Osteoblast (primary cell): ENCODE data around the gene RLF. TPM values are rescaled to one million over a fixed set of nuclear protein-coding genes. Genes with fewer than 3 reads are reported as not detected.
A peak's percentile ranks its signal among the peaks of the same experiment; 100 is the strongest.

Experiments
- DNase-seq: peaks from one replicate; pipeline ENCODE4 v3.0.0; 2011; ENCODE audit warnings: low spot score, mixed read lengths; ENCODE audit not compliant: insufficient read length; ENCODE audit errors: missing footprints
- H2AFZ ChIP-seq: 2 replicates; pipeline ENCODE4 v1.6.0; 2011; ENCODE audit warnings: mild to moderate bottlenecking, low read length
- H3K27ac ChIP-seq: 2 replicates; pipeline ENCODE4 v1.5.1; 2011; ENCODE audit warnings: mild to moderate bottlenecking, low read depth, low read length, moderate library complexity
- H3K27me3 ChIP-seq: 2 replicates; pipeline ENCODE4 v1.6.0; 2012; ENCODE audit warnings: mild to moderate bottlenecking, control low read depth, inconsistent platforms, low read length, moderate library complexity; ENCODE audit not compliant: insufficient read depth
- H3K36me3 ChIP-seq: 2 replicates; pipeline ENCODE4 v1.5.1; 2011; ENCODE audit warnings: mild to moderate bottlenecking, low read length, control low read depth, moderate library complexity; ENCODE audit not compliant: insufficient read depth
- H3K4me1 ChIP-seq: 2 replicates; pipeline ENCODE4 v1.5.1; 2011; ENCODE audit warnings: mild to moderate bottlenecking, low read length, control low read depth, moderate library complexity; ENCODE audit not compliant: insufficient read depth
- H3K4me2 ChIP-seq: 2 replicates; pipeline ENCODE4 v1.6.0; 2011; ENCODE audit warnings: mild to moderate bottlenecking, low read length; ENCODE audit not compliant: insufficient read depth
- H3K4me3 ChIP-seq: fragments of 200-600 bp; sonication (generic); 3 replicates; pipeline ENCODE4 v1.5.1; 2012; ENCODE audit warnings: mild to moderate bottlenecking, low read length, inconsistent platforms; ENCODE audit not compliant: insufficient read depth
- H3K79me2 ChIP-seq: 2 replicates; pipeline ENCODE4 v1.6.0; 2012; ENCODE audit warnings: mild to moderate bottlenecking, low read length, control low read depth, inconsistent platforms; ENCODE audit not compliant: insufficient read depth
- H3K9me3 ChIP-seq: 2 replicates; pipeline ENCODE4 v1.5.1; 2011; ENCODE audit warnings: low read depth, low read length, control low read depth
- H4K20me1 ChIP-seq: 2 replicates; pipeline ENCODE4 v1.6.0; 2012; ENCODE audit warnings: mild to moderate bottlenecking, low read length, control low read depth; ENCODE audit not compliant: insufficient read depth
- CTCF ChIP-seq: IDR thresholded peaks from 2 replicates; pipeline ENCODE4 v1.5.1; 2011; ENCODE audit warnings: mild to moderate bottlenecking, low read depth, low read length, moderate library complexity; ENCODE audit errors: extremely low read depth
- total RNA-seq: library from RNA; depleted of rRNA; stranded (reverse); fragments of >200 nt; gene quantifications from 2 replicates; pipeline ENCODE4 v1.2.3, GENCODE V29; 2012

The RLF gene
- total RNA-seq, 1 donor = 29.7 TPM

- Histone ChIP-seq H3K4me2 (peak overlapping the region; percentile 64), H3K79me2 (peaks cover 40% of the 10 kb centered on the region), H3K4me3 (no peak overlapping the region), H3K4me1 (peaks cover 38% of the 10 kb centered on the region), H4K20me1 (peaks cover 9% of the 10 kb centered on the region), H3K36me3 (peaks cover 54% of the 10 kb centered on the region), H3K9me3 (no peaks in the 10 kb centered on the region), H3K27me3 (no peaks in the 10 kb centered on the region), H2AFZ (no peak overlapping the region), H3K27ac (peak overlapping the region; percentile 98)
- no peak for TF ChIP-seq CTCF
- DNase-seq = no peak
Observed at GRCh38 chr1:40268211-40268610, 107.0 kb downstream of the RLF start.

- peaks cover 10% of the 10 kb centered on the region for H4K20me1 ChIP-seq
- TF ChIP-seq CTCF = no peak
- peak overlapping the region; percentile 74 for H3K27ac ChIP-seq
- peaks cover 38% of the 10 kb centered on the region for H3K4me1 ChIP-seq
- peaks cover 27% of the 10 kb centered on the region for H3K79me2 ChIP-seq
- H3K27me3 ChIP-seq = no peaks in the 10 kb centered on the region
- H3K4me2 ChIP-seq = peak overlapping the region; percentile 42
- DNase-seq = peak; percentile 58
- peaks cover 47% of the 10 kb centered on the region for H3K36me3 ChIP-seq
- no peak overlapping the region for H2AFZ ChIP-seq
- H3K9me3 ChIP-seq = no peaks in the 10 kb centered on the region
- no peak overlapping the region for H3K4me3 ChIP-seq
Observed at GRCh38 chr1:40270152-40270834, 109.1 kb downstream of the RLF start.

GRCh38 chr1:40272653-40273213, 111.5 kb downstream of the RLF start:
- peaks cover 20% of the 10 kb centered on the region for H3K4me1 ChIP-seq
- H3K27ac ChIP-seq = no peak overlapping the region
- DNase-seq = no peak
- H3K36me3 ChIP-seq = peaks cover 56% of the 10 kb centered on the region
- peaks cover 6% of the 10 kb centered on the region for H4K20me1 ChIP-seq
- no peaks in the 10 kb centered on the region for H3K9me3 ChIP-seq
- no peak overlapping the region for H2AFZ ChIP-seq
- peaks cover 28% of the 10 kb centered on the region for H3K79me2 ChIP-seq
- H3K4me3 ChIP-seq = no peak overlapping the region
- no peaks in the 10 kb centered on the region for H3K27me3 ChIP-seq
- no peak overlapping the region for H3K4me2 ChIP-seq
- no peak for TF ChIP-seq CTCF

- no peak for DNase-seq
- Histone ChIP-seq H4K20me1 (peaks cover 6% of the 10 kb centered on the region), H3K4me3 (no peak overlapping the region), H3K27ac (no peak overlapping the region), H3K4me2 (no peak overlapping the region), H3K9me3 (no peaks in the 10 kb centered on the region), H3K27me3 (no peaks in the 10 kb centered on the region), H2AFZ (no peak overlapping the region), H3K4me1 (peaks cover 13% of the 10 kb centered on the region), H3K79me2 (peaks cover 28% of the 10 kb centered on the region), H3K36me3 (peaks cover 57% of the 10 kb centered on the region)
- TF ChIP-seq CTCF = no peak
Observed at GRCh38 chr1:40273547-40274166, 112.5 kb downstream of the RLF start.
